ENCODE measurements around the gene CERKL. TPM values are rescaled to one million over a fixed set of nuclear protein-coding genes. Genes with fewer than 3 reads are reported as not detected.
A peak's percentile ranks its signal among the peaks of the same experiment; 100 is the strongest.
"Not testable (repeated sequence)": the region's sequence is repeated elsewhere in the genome, so short reads cannot be mapped to it uniquely, and the experiment has no call there.

CERKL gene
- 1 to 10 TPM in 6 of 8 experiments, under 1 TPM in 2; 0.38 to 8.3 (median 2.8) TPM for total RNA-seq

DNA sequence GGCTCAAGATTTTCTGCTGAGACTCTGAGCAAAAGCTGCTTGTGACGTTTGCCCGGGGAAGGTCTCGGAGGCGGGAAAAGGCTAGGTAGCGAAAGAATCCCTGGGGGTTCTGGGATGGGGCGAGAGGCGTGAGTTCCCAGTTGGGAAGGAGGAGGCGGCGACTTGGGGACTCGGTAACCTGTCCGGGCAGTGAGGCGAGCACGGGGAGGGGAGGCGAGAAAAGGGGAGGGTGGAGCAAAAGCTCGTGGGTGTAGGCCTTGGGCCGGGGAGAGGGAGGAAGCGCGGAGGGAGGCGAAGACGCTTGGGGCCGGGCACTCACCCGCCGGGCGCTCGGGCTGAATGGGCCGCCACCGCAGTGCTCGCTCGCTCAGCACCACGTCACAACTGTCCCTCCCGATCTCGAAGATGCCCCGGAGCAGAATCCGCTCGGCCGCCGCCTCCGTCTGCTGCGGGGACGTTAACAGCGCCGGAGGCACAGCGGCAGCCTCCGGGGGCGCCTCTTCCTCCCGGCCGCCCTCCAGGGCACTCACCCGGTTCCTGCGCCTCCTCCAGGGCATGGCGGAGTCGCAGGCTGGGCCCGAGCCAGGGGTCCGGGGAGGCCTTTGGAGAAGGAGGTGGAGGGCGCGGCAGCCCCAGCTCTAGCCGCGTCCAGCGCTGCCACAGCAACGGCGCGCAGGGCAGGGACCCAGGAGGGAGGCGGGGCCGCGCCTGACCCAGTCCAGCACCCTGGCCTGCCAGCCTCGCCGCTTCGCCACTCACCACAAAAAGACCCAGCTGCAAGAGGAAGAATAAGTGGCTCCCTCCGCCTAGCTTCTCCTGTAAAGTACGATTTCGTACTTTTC is at the start of gene CERKL:
Gene CERKL, minus strand, starts transcription at position 656 of the 842 bp plus-strand sequence. Its CDS starts 99 bp downstream, at position 557.
- Histone ChIP-seq H3K4me1 (replicated peaks in 1 of 2) (peaks cover 0 to 4% of the 10 kb centered on the region in 2 donors), H3K4me3 (peak within 1 kb of the TSS; percentile 30 to 56 (median 37)), H3K27ac (no peak within 1 kb of the TSS)
- in situ Hi-C loops (cut with MboI; ENCODE audit: low pct_unique_long_range_greater_than_20kb in 2 of 9, low sequenced_read_pairs in 9 of 9, unreplicated experiment in 9 of 9), result no loop called here
- 0 to 25% (median 0%) methylated on average over 1 to 17 of the region's 70 CpGs; no CpG with 5 or more reads in 5 of the 10 experiments for WGBS, 10 experiments
- ATAC-seq (replicated peaks in 6 of 8), result peak; percentile 90 to 96 (median 92)

DNA sequence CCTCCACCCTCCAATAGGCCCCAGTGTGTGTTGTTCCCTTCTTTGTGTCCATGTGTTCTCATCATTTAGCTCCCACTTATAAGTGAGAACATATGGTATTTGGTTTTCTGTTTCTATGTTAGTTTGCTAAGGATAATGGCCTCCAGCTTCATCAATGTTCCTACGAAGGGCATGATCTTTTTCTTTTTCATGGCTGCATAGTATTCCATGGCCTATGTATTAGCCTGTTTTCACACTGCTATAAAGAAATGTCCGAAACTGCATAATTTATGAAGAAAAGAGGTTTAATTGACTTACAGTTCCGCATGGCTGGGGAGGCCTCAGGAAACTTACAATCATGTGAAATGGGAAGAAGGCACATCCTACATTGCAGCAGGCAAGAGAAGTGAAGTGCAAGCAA is 45.6 kb upstream of the CERKL start:
- not testable (repeated sequence) for H3K27ac ChIP-seq; H3K4me1 ChIP-seq (replicated peaks in 1 of 2); H3K4me3 ChIP-seq; ATAC-seq (replicated peaks in 6 of 8)
- 6 to 88% (median 58%) methylated on average over 1 to 3 of the region's 3 CpGs; no CpG with 5 or more reads in 2 of the 10 experiments for WGBS, 10 experiments
- in situ Hi-C loops (cut with MboI; ENCODE audit: low pct_unique_long_range_greater_than_20kb in 2 of 9, low sequenced_read_pairs in 9 of 9, unreplicated experiment in 9 of 9), result loop anchor here in 7 of 9 experiments (25.0 kb wide), 6 partner anchors 115 to 1590 kb away; partner anchors contain the start of gene ITGA4 (in 1 of the 7)

DNA sequence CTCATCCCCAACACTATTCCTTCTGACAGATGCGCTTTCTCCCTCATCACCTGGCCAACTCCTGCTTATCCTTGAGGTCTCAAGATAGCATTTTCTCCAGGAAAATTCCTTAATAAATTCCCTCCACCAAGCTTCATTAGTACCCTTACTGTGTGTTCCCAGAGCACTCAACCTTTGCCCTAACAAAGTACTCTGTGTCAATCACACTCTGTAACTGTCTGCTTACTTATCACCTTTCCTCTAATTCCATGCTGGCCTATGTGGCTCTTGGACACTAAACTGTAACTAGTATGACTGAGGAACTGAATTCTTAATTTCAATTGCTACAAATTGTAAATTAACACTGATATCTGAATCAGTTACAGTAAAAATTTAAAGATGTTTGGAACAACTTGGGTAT is 41.3 kb upstream of the CERKL start:
- Histone ChIP-seq H3K4me1 (replicated peaks in 1 of 2) (no peaks in the 10 kb centered on the region), H3K27ac (no peak overlapping the region), H3K4me3 (no peak overlapping the region)
- in situ Hi-C loops (cut with MboI; ENCODE audit: low pct_unique_long_range_greater_than_20kb in 2 of 9, low sequenced_read_pairs in 9 of 9, unreplicated experiment in 9 of 9), result no loop called here
- ATAC-seq (replicated peaks in 6 of 8), result no peak
- WGBS, 10 experiments, result 20 to 100% (median 100%) methylated on average over 1 of the region's 1 CpG; no CpG with 5 or more reads in 3 of the 10 experiments

DNA sequence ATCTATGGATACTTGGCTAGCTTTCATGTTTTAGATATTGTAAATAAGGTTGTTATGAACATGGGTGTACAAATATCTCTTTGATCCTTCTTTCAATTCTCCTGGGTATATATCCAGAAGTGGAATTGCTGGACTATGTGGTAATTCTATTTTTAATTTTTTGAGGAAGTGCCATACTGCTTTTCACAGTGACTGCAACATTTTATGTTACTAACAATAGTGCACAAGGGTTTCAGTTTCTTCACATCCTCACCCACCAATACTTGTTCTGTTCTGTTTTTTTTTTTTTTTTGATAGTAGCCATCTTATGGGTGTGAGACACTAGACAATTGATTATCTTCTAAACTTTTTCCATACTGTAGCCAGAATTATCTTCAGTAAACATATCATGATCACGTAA is 40.7 kb upstream of the CERKL start:
- in situ Hi-C loops (cut with MboI; ENCODE audit: low pct_unique_long_range_greater_than_20kb in 2 of 9, low sequenced_read_pairs in 9 of 9, unreplicated experiment in 9 of 9), result no loop called here
- no peak for ATAC-seq (replicated peaks in 6 of 8)
- no peak overlapping the region for H3K4me3 ChIP-seq
- H3K4me1 ChIP-seq (replicated peaks in 1 of 2), result no peaks in the 10 kb centered on the region
- no peak overlapping the region for H3K27ac ChIP-seq
- 79 to 100% (median 96%) methylated on average over 1 of the region's 1 CpG for WGBS, 10 experiments

DNA sequence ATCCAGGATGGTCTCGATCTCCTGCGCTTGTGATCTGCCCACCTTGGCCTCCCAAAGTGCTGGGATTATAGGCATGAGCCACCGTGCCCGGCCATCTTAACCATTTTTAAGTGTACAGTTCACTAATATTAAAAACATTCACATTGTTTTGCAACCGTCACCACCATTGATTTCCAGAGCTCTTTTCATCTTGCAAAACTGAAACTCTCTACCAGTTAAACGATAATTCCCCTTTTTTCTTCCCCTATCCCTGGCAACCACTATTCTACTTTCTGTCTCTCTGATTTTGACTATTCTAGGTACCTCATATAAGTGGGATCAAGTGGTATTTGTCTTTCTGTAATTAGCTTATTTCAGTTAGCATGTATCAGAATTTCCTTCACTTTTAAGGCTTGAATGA is 40.2 kb upstream of the CERKL start:
- Histone ChIP-seq H3K4me1 (replicated peaks in 1 of 2) (no peaks in the 10 kb centered on the region), H3K27ac (no peak overlapping the region), H3K4me3 (no peak overlapping the region)
- 50 to 100% (median 83%) methylated on average over 1 to 5 of the region's 6 CpGs; no CpG with 5 or more reads in 3 of the 10 experiments for WGBS, 10 experiments
- no peak for ATAC-seq (replicated peaks in 6 of 8)
- in situ Hi-C loops (cut with MboI; ENCODE audit: low pct_unique_long_range_greater_than_20kb in 2 of 9, low sequenced_read_pairs in 9 of 9, unreplicated experiment in 9 of 9), result no loop called here

DNA sequence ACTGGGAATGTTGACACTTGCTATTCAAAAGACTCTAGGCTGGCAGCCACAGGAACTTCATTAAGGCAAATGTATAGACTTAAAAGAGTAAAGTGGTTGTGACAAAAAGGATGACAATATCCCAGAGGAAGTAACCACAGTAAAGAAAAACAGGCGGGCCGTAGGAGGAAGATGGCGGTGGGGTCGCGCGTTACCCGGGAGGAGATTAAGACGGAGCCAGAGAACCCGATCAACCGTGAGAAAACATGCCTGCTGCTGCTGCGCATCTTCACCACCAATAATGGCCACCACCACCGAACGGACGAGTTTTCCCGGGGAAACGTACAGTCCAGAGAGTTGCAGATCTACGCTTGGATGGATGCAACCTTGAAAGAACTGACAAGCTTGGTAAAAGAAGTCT is 37.4 kb upstream of the CERKL start:
- Histone ChIP-seq H3K27ac (no peak overlapping the region), H3K4me1 (replicated peaks in 1 of 2) (no peaks in the 10 kb centered on the region), H3K4me3 (no peak overlapping the region)
- no peak for ATAC-seq (replicated peaks in 6 of 8)
- WGBS, 10 experiments, result 73 to 100% (median 91%) methylated on average over 5 to 16 of the region's 17 CpGs; no CpG with 5 or more reads in 3 of the 10 experiments
- in situ Hi-C loops (cut with MboI; ENCODE audit: low pct_unique_long_range_greater_than_20kb in 2 of 9, low sequenced_read_pairs in 9 of 9, unreplicated experiment in 9 of 9), result no loop called here

GRCh38 chr2:181690860-181691259 is 34.0 kb upstream of the CERKL start:
- no peaks in the 10 kb centered on the region for H3K4me1 ChIP-seq (replicated peaks in 1 of 2)
- no peak overlapping the region for H3K4me3 ChIP-seq
- WGBS, 10 experiments, result 59 to 100% (median 100%) methylated on average over 1 to 2 of the region's 2 CpGs; no CpG with 5 or more reads in 2 of the 10 experiments
- ATAC-seq (replicated peaks in 6 of 8), result no peak
- in situ Hi-C loops (cut with MboI; ENCODE audit: low pct_unique_long_range_greater_than_20kb in 2 of 9, low sequenced_read_pairs in 9 of 9, unreplicated experiment in 9 of 9), result no loop called here
- H3K27ac ChIP-seq, result no peak overlapping the region

DNA sequence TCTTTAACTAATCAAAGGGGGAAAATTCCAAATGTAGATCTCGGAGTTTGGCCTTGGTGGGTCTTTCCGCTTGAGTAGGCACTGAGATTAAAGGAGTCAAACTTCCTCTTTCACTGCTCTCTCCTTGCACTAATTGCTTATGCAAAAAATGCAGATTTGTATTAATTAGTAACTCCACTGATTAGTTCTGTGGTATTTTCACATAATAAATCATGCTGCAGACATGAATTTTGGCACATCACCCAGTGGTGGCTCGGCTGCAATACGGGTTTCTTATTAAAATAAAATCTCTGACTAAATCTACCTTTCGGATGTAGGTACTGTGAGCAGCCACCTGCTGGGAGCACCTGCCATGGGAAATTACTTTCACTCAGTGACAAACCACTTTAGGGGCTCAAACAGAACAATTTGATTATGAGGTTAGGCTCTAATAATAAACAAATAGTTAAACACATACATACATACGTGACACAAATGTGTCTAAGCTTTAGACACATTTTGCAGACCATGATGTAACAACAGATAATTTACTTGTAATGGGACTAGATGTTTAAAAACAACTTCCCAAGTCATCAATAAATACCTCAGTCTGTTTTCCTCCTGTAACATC is 29.8 kb upstream of the CERKL start:
- Histone ChIP-seq H3K4me3 (no peak overlapping the region), H3K4me1 (replicated peaks in 1 of 2) (peaks cover under 1 to 10% of the 10 kb centered on the region in 2 donors), H3K27ac (no peak overlapping the region)
- 4 to 80% (median 60%) methylated on average over 1 to 6 of the region's 6 CpGs; no CpG with 5 or more reads in 2 of the 10 experiments for WGBS, 10 experiments
- in situ Hi-C loops (cut with MboI; ENCODE audit: low pct_unique_long_range_greater_than_20kb in 2 of 9, low sequenced_read_pairs in 9 of 9, unreplicated experiment in 9 of 9), result no loop called here
- ATAC-seq (replicated peaks in 6 of 8), result no peak

- Histone ChIP-seq H3K27ac (no peak overlapping the region), H3K4me1 (replicated peaks in 1 of 2) (peaks cover 10 to 17% of the 10 kb centered on the region in 2 donors), H3K4me3 (no peak overlapping the region)
- in situ Hi-C loops (cut with MboI; ENCODE audit: low pct_unique_long_range_greater_than_20kb in 2 of 9, low sequenced_read_pairs in 9 of 9, unreplicated experiment in 9 of 9), result no loop called here
- 2 to 40% (median 13%) methylated on average over 1 to 12 of the region's 21 CpGs; no CpG with 5 or more reads in 2 of the 10 experiments for WGBS, 10 experiments
- peak in 1 of 8 experiments; percentile 16 for ATAC-seq (replicated peaks in 6 of 8)
Observed at GRCh38 chr2:181685150-181685688, 28.3 kb upstream of the CERKL start.

DNA sequence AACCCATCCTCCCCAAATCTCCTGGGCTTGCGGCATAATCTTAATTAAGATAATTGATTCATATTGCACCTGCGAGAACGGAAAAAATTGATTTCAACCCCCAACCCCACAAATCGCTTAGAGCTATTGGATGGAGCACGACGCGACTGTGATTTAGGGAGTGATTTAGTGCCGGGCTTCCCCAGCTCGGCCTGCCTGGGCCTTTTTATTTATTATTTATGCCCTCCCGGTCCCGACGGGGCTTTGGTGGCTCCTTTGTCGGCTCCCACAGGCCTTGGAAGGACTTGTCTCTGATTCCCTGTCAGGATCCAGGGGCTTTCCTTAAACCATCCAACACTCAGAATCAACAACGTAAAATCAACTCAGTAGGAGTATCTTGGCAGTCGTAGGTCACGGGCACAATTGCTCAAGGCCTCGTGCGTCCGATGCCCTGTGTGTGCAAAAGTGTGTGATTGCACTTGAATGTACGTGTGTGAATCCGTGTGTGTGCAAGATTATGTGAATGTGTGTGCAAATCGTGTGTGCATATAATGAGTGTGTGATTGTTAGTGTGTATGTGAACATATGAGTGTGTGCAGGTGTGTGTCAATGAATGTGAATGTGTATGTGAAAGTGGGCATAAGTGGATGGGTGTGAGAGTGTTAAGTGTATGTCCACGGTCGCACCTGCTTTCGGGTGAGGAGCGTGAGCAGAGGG is 27.7 kb upstream of the CERKL start:
- Histone ChIP-seq H3K4me3 (peak overlapping the region in 4 of 5 donors; percentile 19 to 28 (median 28)), H3K27ac (peak overlapping the region; percentile 76 to 88), H3K4me1 (replicated peaks in 1 of 2) (peaks cover 10 to 17% of the 10 kb centered on the region in 2 donors)
- no peak for ATAC-seq (replicated peaks in 6 of 8)
- in situ Hi-C loops (cut with MboI; ENCODE audit: low pct_unique_long_range_greater_than_20kb in 2 of 9, low sequenced_read_pairs in 9 of 9, unreplicated experiment in 9 of 9), result no loop called here
- 0 to 47% (median 8%) methylated on average over 3 to 16 of the region's 26 CpGs; no CpG with 5 or more reads in 2 of the 10 experiments for WGBS, 10 experiments

GRCh38 chr2:181683518-181684453 is 26.9 kb upstream of the CERKL start:
- Histone ChIP-seq H3K4me1 (replicated peaks in 1 of 2) (peaks cover 10 to 17% of the 10 kb centered on the region in 2 donors), H3K4me3 (peak overlapping the region; percentile 17 to 28 (median 28)), H3K27ac (peak overlapping the region; percentile 76 to 88)
- in situ Hi-C loops (cut with MboI; ENCODE audit: low pct_unique_long_range_greater_than_20kb in 2 of 9, low sequenced_read_pairs in 9 of 9, unreplicated experiment in 9 of 9), result no loop called here
- ATAC-seq (replicated peaks in 6 of 8), result peak in 7 of 8 experiments; percentile 36 to 80 (median 53)
- WGBS, 10 experiments, result 0 to 10% (median 0%) methylated on average over 2 to 46 of the region's 85 CpGs; no CpG with 5 or more reads in 5 of the 10 experiments
